Naive thymus-derived CD4-positive, alpha-beta T cell (primary cell): Measurements from ENCODE around the gene MACROD2. TPM values are rescaled to one million over a fixed set of nuclear protein-coding genes. Genes with fewer than 3 reads are reported as not detected.

Source experiments
- ATAC-seq: fragments of 150-1000 bp; cut with Tn5 transposase; 2 replicates; pipeline ENCODE4 v1.10.0; 2021; ENCODE audit warnings: mild to moderate bottlenecking, moderate library complexity
- CTCF ChIA-PET: fragments of 350-600 bp; sonication (Branson Sonifier 250); formaldehyde crosslinking; loops from one replicate; lab custom pipeline; 2021; ENCODE audit warnings: antibody characterized with exemption; lab: Charles Lee
- POLR2A ChIA-PET: fragments of 350-600 bp; sonication (Branson Sonifier 250); formaldehyde crosslinking; loops from one replicate; lab custom pipeline; 2021; ENCODE audit warnings: antibody characterized with exemption, inconsistent platforms; lab: Charles Lee
- DNase-seq, 9 donors: peaks; one replicate each; pipeline versions ENCODE4 v3.0.0 to v3.0.0-alpha.2; 2020 to 2022; ENCODE audit warnings: mixed read lengths in 1 of 9
- H3K27ac ChIP-seq: one replicate; pipeline ENCODE4 v1.7.0; 2013; ENCODE audit warnings: mild to moderate bottlenecking, low read depth, low read length, moderate library complexity
- H3K27me3 ChIP-seq, 2 donors: one replicate each; pipeline ENCODE4 v1.7.0; 2013; ENCODE audit warnings: low read length in 2 of 2, mild to moderate bottlenecking in 2 of 2, moderate library complexity in 2 of 2; ENCODE audit not compliant: control insufficient read depth in 2 of 2, insufficient read depth in 2 of 2
- H3K36me3 ChIP-seq, 3 experiments: 1 replicate in 2 of 3; 2 replicates in 1 of 3; pipeline ENCODE4 v1.7.0; 2013; ENCODE audit warnings: low read length in 3 of 3, mild to moderate bottlenecking in 3 of 3, moderate library complexity in 1 of 3; ENCODE audit not compliant: insufficient read depth in 3 of 3, control insufficient read depth in 2 of 3
- H3K4me1 ChIP-seq, 2 donors: one replicate each; pipeline ENCODE4 v1.7.0; 2013; ENCODE audit warnings: low read length in 2 of 2, mild to moderate bottlenecking in 2 of 2, moderate library complexity in 1 of 2; ENCODE audit not compliant: control insufficient read depth in 2 of 2, insufficient read depth in 2 of 2
- H3K4me3 ChIP-seq: 2 replicates; pipeline ENCODE4 v1.7.0; 2013; ENCODE audit warnings: mild to moderate bottlenecking, low read length
- H3K9me3 ChIP-seq, 3 experiments: 1 replicate in 2 of 3; 2 replicates in 1 of 3; pipeline ENCODE4 v1.7.0; 2013; ENCODE audit warnings: low read length in 3 of 3; ENCODE audit not compliant: control insufficient read depth in 2 of 3
- H3K27ac Mint-ChIP-seq, 9 donors: one replicate each; pipeline ENCODE4 v1.8.0; 2020 to 2022; ENCODE audit warnings: mixed read lengths in 9 of 9, mild to moderate bottlenecking in 8 of 9, moderate library complexity in 5 of 9, inconsistent platforms in 2 of 9
- H3K27me3 Mint-ChIP-seq, 5 donors: one replicate each; pipeline ENCODE4 v1.8.0; 2021 to 2022; ENCODE audit warnings: mixed read lengths in 5 of 5, mild to moderate bottlenecking in 1 of 5
- H3K36me3 Mint-ChIP-seq, 5 donors: one replicate each; pipeline ENCODE4 v1.8.0; 2020 to 2022; ENCODE audit warnings: mixed read lengths in 5 of 5, mild to moderate bottlenecking in 3 of 5, inconsistent platforms in 1 of 5
- H3K4me1 Mint-ChIP-seq, 7 donors: one replicate each; pipeline ENCODE4 v1.8.0; 2020 to 2022; ENCODE audit warnings: mixed read lengths in 7 of 7, mild to moderate bottlenecking in 3 of 7, inconsistent platforms in 1 of 7
- H3K4me3 Mint-ChIP-seq, 10 donors: one replicate each; pipeline ENCODE4 v1.8.0; 2020 to 2022; ENCODE audit warnings: mild to moderate bottlenecking in 10 of 10, mixed read lengths in 10 of 10, moderate library complexity in 6 of 10, inconsistent platforms in 2 of 10
- H3K9me3 Mint-ChIP-seq, 11 donors: one replicate each; pipeline ENCODE4 v1.8.0; 2020 to 2022; ENCODE audit warnings: mixed read lengths in 11 of 11, mild to moderate bottlenecking in 4 of 11, inconsistent platforms in 1 of 11, moderate library complexity in 1 of 11
- intact Hi-C, 2 donors: fragments of 100-400 bp; cut with micrococcal nuclease; formaldehyde crosslinking; loops; one replicate each; pipeline ENCODE4 v1.15.1; 2023
- polyA plus RNA-seq, 2 donors: library from polyadenylated mRNA; unstranded; fragments of 300-500 nt; fragmentation: Illumina TruSeq; gene quantifications; one replicate each; pipeline ENCODE4 v1.2.3, GENCODE V29; 2021
- total RNA-seq, 6 experiments: library from RNA in 5 of 6; stranded (reverse) in 5 of 6; gene quantifications; 1 replicate in 5 of 6; 2 replicates in 1 of 6; pipeline ENCODE4 v1.2.3 and lab custom pipeline; 2021 to 2026

The MACROD2 gene
- total and polyA plus RNA-seq, 7 experiments from 2014 or later, result 0.27 to 0.86 (median 0.34) TPM; not detected in 4

DNA sequence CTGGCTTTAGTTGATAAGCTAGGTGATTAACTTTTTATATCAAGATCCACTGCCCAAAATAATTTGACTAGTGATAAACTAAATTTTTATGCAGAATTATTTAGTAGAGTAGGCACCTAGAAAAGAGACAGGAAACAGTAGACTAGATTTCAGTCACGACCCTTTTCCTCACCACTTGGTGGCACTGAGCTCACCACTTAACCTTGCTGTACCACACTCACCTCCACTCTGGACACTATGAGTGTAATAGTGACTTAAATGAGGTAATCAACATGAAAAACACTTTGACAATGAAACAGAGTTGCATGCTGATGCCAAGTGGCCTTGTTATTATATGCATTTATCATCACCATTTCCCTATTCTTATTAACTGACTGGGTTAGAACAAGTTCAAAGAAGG is 1847.6 kb downstream of the MACROD2 start:
- no peak overlapping the region for H3K4me3 Mint-ChIP-seq
- ChIA-PET POLR2A (no interaction called here), CTCF (no interaction called here)
- Histone ChIP-seq H3K9me3 (no peaks in the 10 kb centered on the region), H3K4me1 (no peaks in the 10 kb centered on the region), H3K27ac (no peak overlapping the region), H3K36me3 (no peaks in the 10 kb centered on the region), H3K27me3 (no peaks in the 10 kb centered on the region), H3K4me3 (no peak overlapping the region)
- intact Hi-C loops, result no loop called here
- H3K36me3 Mint-ChIP-seq, result no peaks in the 10 kb centered on the region
- no peak overlapping the region for H3K27ac Mint-ChIP-seq
- no peaks in the 10 kb centered on the region for H3K4me1 Mint-ChIP-seq
- peaks cover 0 to 14% (median 2%) of the 10 kb centered on the region in 11 donors for H3K9me3 Mint-ChIP-seq
- DNase-seq, result no peak
- ATAC-seq, result no peak
- peaks cover 0 to 5% (median 0%) of the 10 kb centered on the region in 5 donors for H3K27me3 Mint-ChIP-seq

DNA sequence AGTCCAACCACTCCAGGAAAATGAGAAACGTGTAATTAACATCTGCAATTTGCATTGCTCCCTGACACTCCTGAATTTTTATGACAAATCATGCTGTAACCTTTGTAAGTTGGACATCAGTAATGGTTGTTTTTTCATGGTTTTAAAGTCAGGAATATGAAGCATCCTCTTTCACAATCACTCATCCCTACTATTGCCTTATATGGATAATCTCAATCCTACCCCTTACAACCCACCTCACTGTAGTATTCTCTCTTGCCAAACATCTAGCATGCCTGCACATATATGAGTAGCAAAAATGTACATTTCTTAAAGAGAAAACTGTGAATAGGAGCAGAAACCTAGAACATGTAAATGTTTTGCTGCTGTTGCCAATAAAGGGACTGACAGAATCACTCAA is 1848.5 kb downstream of the MACROD2 start:
- H3K27ac ChIP-seq, result no peak overlapping the region
- Mint-ChIP-seq H3K36me3 (no peaks in the 10 kb centered on the region), H3K4me1 (peaks cover 0 to 2% (median 0%) of the 10 kb centered on the region in 7 donors), H3K4me3 (no peak overlapping the region), H3K27ac (no peak overlapping the region), H3K9me3 (peaks cover 0 to 17% (median 5%) of the 10 kb centered on the region in 11 donors), H3K27me3 (peaks cover 0 to 5% (median 0%) of the 10 kb centered on the region in 5 donors)
- CTCF ChIA-PET, result no interaction called here
- H3K36me3 ChIP-seq, result no peaks in the 10 kb centered on the region
- H3K4me3 ChIP-seq, result no peak overlapping the region
- H3K4me1 ChIP-seq, result no peaks in the 10 kb centered on the region
- ATAC-seq (no peak), DNase-seq (no peak)
- no peaks in the 10 kb centered on the region for H3K27me3 ChIP-seq
- POLR2A ChIA-PET, result no interaction called here
- intact Hi-C loops, result no loop called here
- no peaks in the 10 kb centered on the region for H3K9me3 ChIP-seq

- Histone ChIP-seq H3K27ac (no peak overlapping the region), H3K9me3 (no peaks in the 10 kb centered on the region), H3K4me1 (no peaks in the 10 kb centered on the region), H3K27me3 (no peaks in the 10 kb centered on the region), H3K4me3 (no peak overlapping the region), H3K36me3 (no peaks in the 10 kb centered on the region)
- ATAC-seq, result no peak
- H3K4me1 Mint-ChIP-seq, result peaks cover 0 to 2% (median 0%) of the 10 kb centered on the region in 7 donors
- no peak overlapping the region for H3K27ac Mint-ChIP-seq
- no peak overlapping the region for H3K4me3 Mint-ChIP-seq
- intact Hi-C loops, result no loop called here
- no peak for DNase-seq
- CTCF ChIA-PET, result no interaction called here
- H3K27me3 Mint-ChIP-seq, result peaks cover 0 to 3% (median 0%) of the 10 kb centered on the region in 5 donors
- H3K9me3 Mint-ChIP-seq, result peaks cover 0 to 19% (median 6%) of the 10 kb centered on the region in 11 donors
- POLR2A ChIA-PET, result no interaction called here
- H3K36me3 Mint-ChIP-seq, result no peaks in the 10 kb centered on the region
Observed at GRCh38 chr20:15847196-15847784, 1852.0 kb downstream of the MACROD2 start.

GRCh38 chr20:15848126-15848525 is 1852.8 kb downstream of the MACROD2 start:
- intact Hi-C loops, result no loop called here
- no peaks in the 10 kb centered on the region for H3K27me3 Mint-ChIP-seq
- H3K4me1 Mint-ChIP-seq, result peaks cover 0 to 2% (median 0%) of the 10 kb centered on the region in 7 donors
- H3K27ac ChIP-seq, result no peak overlapping the region
- ChIA-PET POLR2A (no interaction called here), CTCF (no interaction called here)
- no peaks in the 10 kb centered on the region for H3K4me1 ChIP-seq
- no peak overlapping the region for H3K4me3 ChIP-seq
- no peaks in the 10 kb centered on the region for H3K9me3 ChIP-seq
- no peak overlapping the region for H3K4me3 Mint-ChIP-seq
- H3K36me3 Mint-ChIP-seq, result no peaks in the 10 kb centered on the region
- H3K27ac Mint-ChIP-seq, result no peak overlapping the region
- H3K9me3 Mint-ChIP-seq, result peaks cover 0 to 19% (median 6%) of the 10 kb centered on the region in 11 donors
- DNase-seq (no peak), ATAC-seq (no peak)
- H3K36me3 ChIP-seq, result no peaks in the 10 kb centered on the region
- no peaks in the 10 kb centered on the region for H3K27me3 ChIP-seq

GRCh38 chr20:15848995-15849610 is 1853.8 kb downstream of the MACROD2 start:
- H3K27ac Mint-ChIP-seq, result no peak overlapping the region

DNA sequence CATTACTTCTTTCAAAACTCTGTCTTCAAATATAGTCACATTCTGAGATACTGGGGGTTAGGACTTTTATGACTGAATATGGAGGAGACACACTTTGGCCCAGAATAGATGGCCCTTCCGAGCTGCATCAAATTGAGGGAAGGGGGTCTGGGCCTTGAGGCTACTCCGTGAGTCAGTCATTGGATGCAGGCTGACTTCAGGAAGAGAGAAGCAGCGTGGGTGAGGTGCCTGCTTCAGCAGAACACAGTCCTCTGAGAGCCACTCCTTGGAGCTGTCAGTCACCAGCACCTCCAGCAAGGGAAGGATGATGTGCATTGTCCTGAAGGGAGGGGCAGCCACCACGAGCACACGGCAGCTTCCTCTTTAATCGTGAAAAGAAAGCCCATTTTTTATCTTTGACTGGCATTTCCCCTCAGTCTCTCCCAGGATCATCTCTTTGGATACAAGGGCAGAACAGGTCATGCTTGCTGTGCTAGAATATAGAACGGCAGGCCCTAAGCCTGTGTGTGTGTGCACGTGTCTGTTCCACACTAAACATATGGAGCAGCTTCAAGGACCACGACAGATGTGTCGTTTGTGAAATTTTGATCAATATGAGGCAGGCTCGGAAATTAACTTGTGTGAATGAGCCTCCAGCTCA is 1856.4 kb downstream of the MACROD2 start:
- DNase-seq (no peak), ATAC-seq (no peak)
- peaks cover 0 to 19% (median 6%) of the 10 kb centered on the region in 11 donors for H3K9me3 Mint-ChIP-seq
- H3K27me3 ChIP-seq, result no peaks in the 10 kb centered on the region
- no peaks in the 10 kb centered on the region for H3K27me3 Mint-ChIP-seq
- no peak overlapping the region for H3K27ac Mint-ChIP-seq
- no peak overlapping the region for H3K4me3 ChIP-seq
- peaks cover 0 to 2% (median 0%) of the 10 kb centered on the region in 7 donors for H3K4me1 Mint-ChIP-seq
- H3K27ac ChIP-seq, result no peak overlapping the region
- H3K9me3 ChIP-seq, result no peaks in the 10 kb centered on the region
- H3K36me3 ChIP-seq, result no peaks in the 10 kb centered on the region
- H3K4me3 Mint-ChIP-seq, result no peak overlapping the region
- intact Hi-C loops, result no loop called here
- no peaks in the 10 kb centered on the region for H3K4me1 ChIP-seq
- CTCF ChIA-PET, result no interaction called here
- no peaks in the 10 kb centered on the region for H3K36me3 Mint-ChIP-seq
- POLR2A ChIA-PET, result no interaction called here

More at GRCh38 chr20:15848995-15849610, 1853.8 kb downstream of the MACROD2 start:
- Histone ChIP-seq H3K27ac (no peak overlapping the region), H3K4me3 (no peak overlapping the region), H3K36me3 (no peaks in the 10 kb centered on the region), H3K4me1 (no peaks in the 10 kb centered on the region), H3K27me3 (no peaks in the 10 kb centered on the region), H3K9me3 (no peaks in the 10 kb centered on the region)
- no peak for DNase-seq
- no peak for ATAC-seq
- ChIA-PET CTCF (interaction anchor here (0.6 kb wide), 1 partner anchor 1532 kb away, joined by 3 read pairs; no protein-coding TSS in a partner anchor), POLR2A (interaction anchor here (0.6 kb wide), 1 partner anchor 24 kb away, joined by 3 read pairs; no protein-coding TSS in a partner anchor)
- Mint-ChIP-seq H3K4me3 (no peak overlapping the region), H3K9me3 (peaks cover 0 to 17% (median 6%) of the 10 kb centered on the region in 11 donors), H3K4me1 (peaks cover 0 to 2% (median 0%) of the 10 kb centered on the region in 7 donors), H3K27me3 (no peaks in the 10 kb centered on the region), H3K36me3 (no peaks in the 10 kb centered on the region)
- intact Hi-C loops, result no loop called here
